GM06990 (cell line): ENCODE measurements around the gene MEGF6.

Source experiments
- DNase-seq: peaks from one replicate; pipeline ENCODE4 v3.0.0-alpha.2; 2011; ENCODE audit not compliant: insufficient read length; ENCODE audit errors: extremely low read depth
- H3K27me3 ChIP-seq: replicated peaks from 2 replicates; pipeline ENCODE4 v1.6.0; 2011; ENCODE audit warnings: low read length; ENCODE audit not compliant: control insufficient read depth, insufficient read depth
- H3K36me3 ChIP-seq: 2 replicates; pipeline ENCODE4 v1.5.1; 2011; ENCODE audit warnings: low read length; ENCODE audit not compliant: control insufficient read depth, insufficient read depth
- H3K4me3 ChIP-seq: replicated peaks from 2 replicates; pipeline ENCODE4 v1.5.1; 2011; ENCODE audit warnings: low read depth, mild to moderate bottlenecking, control low read depth, low read length
- CTCF ChIP-seq: IDR thresholded peaks from 2 replicates; pipeline ENCODE4 v1.5.1; 2011; ENCODE audit warnings: low read length, control low read depth, mild to moderate bottlenecking, inconsistent platforms; ENCODE audit not compliant: insufficient read depth, poor library complexity, severe bottlenecking

MEGF6 gene

GRCh38 chr1:3636531-3636930, 25.2 kb upstream of the MEGF6 start:
- no peak for DNase-seq
- no peak for TF ChIP-seq CTCF
- Histone ChIP-seq H3K4me3 (no peak overlapping the region), H3K36me3 (peaks cover 44% of the 10 kb centered on the region), H3K27me3 (no peaks in the 10 kb centered on the region)

GRCh38 chr1:3636080-3636479, 24.8 kb upstream of the MEGF6 start:
- TF ChIP-seq CTCF, result no peak
- DNase-seq, result no peak
- H3K36me3 ChIP-seq, result peaks cover 44% of the 10 kb centered on the region
- no peak overlapping the region for H3K4me3 ChIP-seq
- no peaks in the 10 kb centered on the region for H3K27me3 ChIP-seq

- H3K36me3 ChIP-seq, result peaks cover 49% of the 10 kb centered on the region
- H3K27me3 ChIP-seq, result no peaks in the 10 kb centered on the region
- H3K4me3 ChIP-seq, result no peak overlapping the region
- no peak for TF ChIP-seq CTCF
- DNase-seq, result no peak
Observed at GRCh38 chr1:3634059-3634800, 22.9 kb upstream of the MEGF6 start.

GRCh38 chr1:3633344-3634058, 22.2 kb upstream of the MEGF6 start:
- no peak for DNase-seq
- Histone ChIP-seq H3K4me3 (no peak overlapping the region), H3K36me3 (peaks cover 52% of the 10 kb centered on the region), H3K27me3 (no peaks in the 10 kb centered on the region)
- no peak for TF ChIP-seq CTCF

- peaks cover 54% of the 10 kb centered on the region for H3K36me3 ChIP-seq
- no peak overlapping the region for H3K4me3 ChIP-seq
- DNase-seq, result no peak
- H3K27me3 ChIP-seq, result no peaks in the 10 kb centered on the region
- TF ChIP-seq CTCF, result no peak
Observed at GRCh38 chr1:3632716-3633343, 21.5 kb upstream of the MEGF6 start.
